GM12801 (cell line): ENCODE measurements around the gene G6PC3.

Experiments
- TF ChIP-seq, protein P1 (sequence below): IDR thresholded peaks from one replicate; pipeline ENCODE4 v1.5.1; 2011; ENCODE audit warnings: control low read depth; ENCODE audit not compliant: insufficient read length; ENCODE audit errors: extremely low read depth

G6PC3 gene

DNA sequence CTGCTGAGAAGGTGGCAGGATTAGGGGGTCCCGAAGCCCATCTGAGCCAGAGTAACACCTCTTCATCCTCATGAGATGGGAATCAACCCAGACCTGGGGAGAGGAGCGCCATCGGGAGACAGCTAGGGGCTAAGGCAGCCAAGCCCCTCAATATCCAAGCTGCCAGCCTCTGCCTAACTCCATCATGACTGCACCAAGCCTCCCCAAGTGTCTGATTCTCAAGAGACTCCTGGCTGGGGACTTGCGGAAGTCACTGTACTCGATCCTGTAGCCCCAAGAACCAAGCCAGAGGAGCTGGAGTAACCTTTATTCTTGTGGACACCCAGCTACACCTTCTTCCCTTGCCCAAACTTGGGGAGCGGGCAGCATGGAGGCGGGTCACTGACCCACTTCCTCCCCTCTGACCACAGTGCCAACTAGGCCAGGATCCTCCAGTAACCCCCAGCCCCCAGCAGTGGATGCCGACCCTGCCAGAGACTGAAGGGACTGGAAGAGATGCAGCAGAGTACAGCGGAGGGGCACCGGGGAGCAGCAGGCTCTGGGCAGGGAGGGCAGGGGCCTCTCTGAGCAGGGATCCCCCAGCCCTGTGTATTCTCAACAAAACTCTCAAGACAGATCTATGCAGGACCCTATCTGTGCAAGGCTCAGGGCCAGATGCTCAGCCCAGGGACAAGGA, 39.6 kb downstream of the G6PC3 start:
- TF ChIP-seq, protein P1, sequence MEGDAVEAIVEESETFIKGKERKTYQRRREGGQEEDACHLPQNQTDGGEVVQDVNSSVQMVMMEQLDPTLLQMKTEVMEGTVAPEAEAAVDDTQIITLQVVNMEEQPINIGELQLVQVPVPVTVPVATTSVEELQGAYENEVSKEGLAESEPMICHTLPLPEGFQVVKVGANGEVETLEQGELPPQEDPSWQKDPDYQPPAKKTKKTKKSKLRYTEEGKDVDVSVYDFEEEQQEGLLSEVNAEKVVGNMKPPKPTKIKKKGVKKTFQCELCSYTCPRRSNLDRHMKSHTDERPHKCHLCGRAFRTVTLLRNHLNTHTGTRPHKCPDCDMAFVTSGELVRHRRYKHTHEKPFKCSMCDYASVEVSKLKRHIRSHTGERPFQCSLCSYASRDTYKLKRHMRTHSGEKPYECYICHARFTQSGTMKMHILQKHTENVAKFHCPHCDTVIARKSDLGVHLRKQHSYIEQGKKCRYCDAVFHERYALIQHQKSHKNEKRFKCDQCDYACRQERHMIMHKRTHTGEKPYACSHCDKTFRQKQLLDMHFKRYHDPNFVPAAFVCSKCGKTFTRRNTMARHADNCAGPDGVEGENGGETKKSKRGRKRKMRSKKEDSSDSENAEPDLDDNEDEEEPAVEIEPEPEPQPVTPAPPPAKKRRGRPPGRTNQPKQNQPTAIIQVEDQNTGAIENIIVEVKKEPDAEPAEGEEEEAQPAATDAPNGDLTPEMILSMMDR: no peak

DNA sequence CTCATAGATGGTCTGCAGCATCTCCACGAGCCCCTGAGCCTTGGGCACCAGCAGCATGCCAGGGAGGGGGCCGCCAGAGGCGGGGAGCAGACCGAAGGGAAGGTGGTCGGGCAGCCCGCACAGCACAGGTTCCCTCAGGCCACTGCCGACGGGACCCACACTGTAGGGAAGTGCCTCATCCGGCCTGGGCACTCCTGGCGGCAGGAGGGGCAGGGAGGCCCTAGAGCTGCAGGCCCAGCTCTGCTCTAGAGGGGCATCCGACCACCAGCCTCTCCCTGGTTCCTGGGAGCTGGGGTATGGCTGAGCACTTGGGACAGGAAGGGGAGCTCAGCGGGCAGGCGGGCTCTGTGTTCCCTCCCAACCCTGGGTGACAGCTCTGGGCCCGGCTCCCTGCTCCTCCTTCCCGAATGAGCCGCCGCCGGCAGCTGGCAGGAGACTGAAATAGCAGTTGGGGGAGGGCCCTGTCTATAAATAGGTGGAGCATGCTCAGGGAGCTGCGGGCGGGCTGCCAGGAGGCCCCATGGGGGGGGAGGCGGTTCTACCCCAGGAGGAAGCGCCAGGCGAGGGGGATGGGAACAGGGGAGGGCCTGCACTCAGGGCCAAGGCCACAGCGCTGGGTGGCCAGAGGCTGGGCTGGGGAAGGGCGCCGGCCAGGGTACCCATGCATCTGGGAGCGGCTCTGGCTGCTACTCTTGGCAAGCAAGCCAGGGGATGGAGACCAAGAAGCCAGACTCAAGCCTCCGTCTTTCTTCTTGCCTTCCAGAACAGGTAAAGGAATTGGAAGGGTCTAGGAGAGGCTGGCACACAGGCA, 40.5 kb downstream of the G6PC3 start:
- TF ChIP-seq, protein P1: no peak

DNA sequence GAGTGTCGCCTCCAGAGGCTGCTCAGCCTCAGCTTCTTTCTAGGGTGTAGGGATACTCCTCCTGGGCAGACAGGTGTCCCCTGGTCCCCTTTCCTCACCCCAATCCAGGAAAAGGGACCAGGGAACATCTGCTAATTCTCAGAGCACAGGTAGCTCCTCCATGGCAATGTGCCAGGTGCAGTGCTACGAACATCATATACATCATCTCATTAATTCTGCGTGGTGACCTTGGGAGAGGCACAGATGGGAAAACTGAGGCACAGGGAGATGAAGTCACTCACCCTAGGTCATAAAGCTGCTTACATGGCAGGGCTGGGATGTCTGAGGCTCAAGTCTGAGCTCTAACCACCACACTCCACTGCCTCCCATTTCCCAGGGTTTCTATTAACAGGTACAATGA, 41.2 kb downstream of the G6PC3 start:
- TF ChIP-seq, protein P1: no peak

DNA sequence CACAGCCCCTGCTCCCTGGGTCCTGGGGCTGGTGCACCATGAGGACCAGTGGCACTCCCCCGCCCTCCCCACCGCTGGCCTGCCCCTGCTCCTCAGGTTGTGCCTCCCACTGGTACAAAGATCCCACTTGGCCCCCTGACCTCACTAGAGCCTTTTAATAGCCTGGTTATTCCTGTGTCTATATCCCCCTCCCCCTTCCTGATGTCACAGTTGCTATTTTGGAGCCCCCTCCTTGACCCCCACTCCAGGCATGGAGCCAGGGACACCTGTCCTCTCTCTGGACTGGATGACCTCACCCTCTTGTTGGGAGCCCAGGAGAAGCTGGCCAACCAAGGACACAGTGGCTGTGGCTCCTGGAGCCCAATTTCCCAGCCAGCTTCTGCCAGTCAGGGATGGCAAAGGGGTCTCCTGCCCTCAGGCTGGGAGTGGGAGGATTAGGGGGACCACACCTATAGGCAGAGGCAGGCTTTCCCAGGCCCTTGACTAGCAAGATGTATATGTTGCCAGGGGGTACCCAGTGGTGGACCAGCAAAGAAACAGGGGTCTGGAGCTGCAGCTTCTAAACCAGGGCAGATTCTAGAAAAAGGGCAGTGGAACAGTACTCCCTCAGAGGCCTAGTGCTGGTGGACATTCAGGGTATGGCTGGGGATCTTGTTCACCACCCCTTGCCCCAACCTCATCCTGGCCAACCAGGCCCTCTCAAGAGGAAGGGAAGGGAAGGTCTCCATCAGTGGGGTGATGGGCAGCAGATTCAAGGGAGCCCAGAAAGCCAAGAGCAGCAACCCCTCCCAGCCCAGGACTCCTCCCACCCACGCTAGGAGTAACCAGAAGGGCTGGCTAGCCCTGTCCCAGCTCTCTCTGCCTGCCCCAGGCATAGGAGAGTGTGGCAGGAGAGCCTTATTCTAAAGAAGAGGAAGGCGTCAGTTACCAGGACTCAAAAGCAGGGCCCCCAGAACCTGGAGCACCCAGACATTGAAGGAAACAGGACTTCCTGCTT, 42.0 kb downstream of the G6PC3 start:
- TF ChIP-seq, protein P1: no peak

DNA sequence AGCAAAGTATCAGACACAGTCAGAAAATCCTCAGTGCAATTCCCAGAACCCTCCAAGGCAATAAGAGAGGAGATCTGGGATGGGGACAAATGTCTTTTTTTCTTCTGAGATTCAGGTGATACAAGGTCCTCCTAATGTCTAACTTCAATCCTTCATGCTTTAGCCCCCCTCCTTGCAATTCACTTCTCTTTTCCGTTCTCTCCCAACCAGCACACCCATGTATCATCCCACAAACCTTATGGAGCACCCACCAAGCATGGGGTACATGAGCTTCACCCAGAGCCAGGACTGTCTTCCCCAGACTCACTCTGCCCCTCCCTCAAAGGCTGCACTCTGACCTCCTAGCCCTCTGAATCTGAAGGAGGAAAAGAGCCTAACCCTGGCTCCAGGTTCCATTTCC, 42.8 kb downstream of the G6PC3 start:
- TF ChIP-seq, protein P1: no peak

DNA sequence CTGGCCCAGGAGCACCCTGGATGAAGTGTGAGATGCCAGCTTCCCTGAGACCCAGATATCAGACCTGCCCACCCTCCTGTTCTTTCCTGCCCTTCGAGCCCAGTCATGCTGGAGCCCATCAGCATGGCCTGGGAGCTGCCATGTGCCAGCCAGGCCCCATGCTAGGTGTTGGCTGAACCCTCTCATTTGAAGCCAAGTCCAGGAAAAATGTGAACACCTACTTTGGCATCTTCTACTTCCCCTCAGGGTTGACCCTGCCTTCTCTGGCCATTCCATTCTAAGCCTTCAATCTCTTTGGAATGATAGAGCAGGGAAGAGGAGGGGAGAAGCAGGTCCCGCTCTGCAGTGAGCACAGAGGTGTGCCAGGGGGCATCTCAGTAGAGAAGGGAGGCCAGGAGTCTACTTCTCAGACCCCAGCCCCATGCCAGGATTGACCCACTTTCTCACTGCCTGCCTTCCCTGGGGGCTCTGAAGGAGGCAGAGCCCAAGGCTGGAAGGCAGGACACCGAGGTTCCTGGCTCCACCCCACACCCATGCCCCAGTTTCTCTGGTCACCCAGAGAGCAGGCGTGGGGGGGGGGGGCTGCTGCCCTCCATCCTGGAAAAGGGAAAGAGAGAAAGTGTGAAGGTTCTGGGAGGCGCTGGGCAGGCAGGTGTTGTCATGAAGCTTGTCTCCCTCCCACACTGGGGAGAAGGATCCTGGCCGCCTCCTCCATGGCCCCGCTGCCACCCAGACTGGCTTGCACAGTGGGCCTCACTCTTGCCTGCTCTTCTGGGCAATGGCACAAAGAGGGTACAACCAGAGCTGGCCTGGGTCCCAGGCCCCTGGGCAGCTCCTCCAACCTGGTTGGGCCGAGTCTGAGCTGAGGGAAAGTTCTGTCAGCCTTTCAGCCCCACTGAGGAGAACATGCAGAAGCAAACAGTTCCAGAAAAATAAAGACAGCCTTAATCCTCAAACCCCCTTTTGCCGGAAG, 43.6 kb downstream of the G6PC3 start:
- TF ChIP-seq, protein P1: no peak
